CD1c-positive myeloid dendritic cell (primary cell): ENCODE measurements around the gene KDM4C.

Experiments used
- DNase-seq: peaks from one replicate; pipeline ENCODE4 v3.0.0-alpha.2; 2016; ENCODE audit errors: extremely low spot score

Gene KDM4C

GRCh38 chr9:7097040-7097715 is 339.4 kb downstream of the KDM4C start:
- DNase-seq: no peak

- no peak for DNase-seq
Observed at GRCh38 chr9:7097785-7098752, 340.3 kb downstream of the KDM4C start.

GRCh38 chr9:7103367-7103766 is 345.6 kb downstream of the KDM4C start:
- DNase-seq: no peak

GRCh38 chr9:7103771-7104170 is 346.0 kb downstream of the KDM4C start:
- DNase-seq: no peak

GRCh38 chr9:7104625-7105024 is 346.9 kb downstream of the KDM4C start:
- no peak for DNase-seq

GRCh38 chr9:7105095-7105494 is 347.3 kb downstream of the KDM4C start:
- peak; percentile 4 for DNase-seq

GRCh38 chr9:7108936-7109335 is 351.2 kb downstream of the KDM4C start:
- no peak for DNase-seq

GRCh38 chr9:7111413-7111812 is 353.6 kb downstream of the KDM4C start:
- no peak for DNase-seq

- no peak for DNase-seq
Observed at GRCh38 chr9:7115606-7116005, 357.8 kb downstream of the KDM4C start.

GRCh38 chr9:7117676-7118561 is 360.1 kb downstream of the KDM4C start:
- DNase-seq: no peak

- no peak for DNase-seq
Observed at GRCh38 chr9:7118633-7119032, 360.9 kb downstream of the KDM4C start.

- no peak for DNase-seq
Observed at GRCh38 chr9:7119612-7120011, 361.8 kb downstream of the KDM4C start.

- no peak for DNase-seq
Observed at GRCh38 chr9:7121055-7121454, 363.3 kb downstream of the KDM4C start.

GRCh38 chr9:7121664-7122063 is 363.9 kb downstream of the KDM4C start:
- DNase-seq: no peak

- DNase-seq: no peak
Observed at GRCh38 chr9:7123743-7124142, 366.0 kb downstream of the KDM4C start.

- no peak for DNase-seq
Observed at GRCh38 chr9:7125231-7125630, 367.5 kb downstream of the KDM4C start.

GRCh38 chr9:7129391-7129790 is 371.6 kb downstream of the KDM4C start:
- DNase-seq: no peak

GRCh38 chr9:7130266-7130820 is 372.6 kb downstream of the KDM4C start:
- no peak for DNase-seq

GRCh38 chr9:7132605-7133004 is 374.8 kb downstream of the KDM4C start:
- DNase-seq: no peak

GRCh38 chr9:7135735-7136134 is 378.0 kb downstream of the KDM4C start:
- no peak for DNase-seq

- no peak for DNase-seq
Observed at GRCh38 chr9:7137040-7137439, 379.3 kb downstream of the KDM4C start.

- DNase-seq: no peak
Observed at GRCh38 chr9:7137571-7137970, 379.8 kb downstream of the KDM4C start.
